Endodermal cell (in vitro differentiated cells): ENCODE measurements around the gene TNFRSF14. TPM values are rescaled to one million over a fixed set of nuclear protein-coding genes. Genes with fewer than 3 reads are reported as not detected.

Experiments
- DNase-seq: peaks from one replicate; pipeline ENCODE4 v3.0.0-alpha.2; 2017
- H3K27ac ChIP-seq: 2 replicates; pipeline ENCODE4 v1.5.1; 2013; ENCODE audit warnings: mild to moderate bottlenecking, low read depth, low read length, moderate library complexity
- H3K27me3 ChIP-seq: 2 replicates; pipeline ENCODE4 v1.6.1; 2013; ENCODE audit warnings: mild to moderate bottlenecking, low read length, moderate library complexity; ENCODE audit not compliant: insufficient read depth, control insufficient read depth, poor library complexity, severe bottlenecking
- H3K36me3 ChIP-seq: 2 replicates; pipeline ENCODE4 v1.7.0; 2013; ENCODE audit warnings: mild to moderate bottlenecking, low read length, moderate library complexity; ENCODE audit not compliant: control insufficient read depth, insufficient read depth
- H3K4me1 ChIP-seq: one replicate; pipeline ENCODE4 v1.7.0; 2013; ENCODE audit warnings: low read length; ENCODE audit not compliant: control insufficient read depth, insufficient read depth
- H3K4me3 ChIP-seq: 2 replicates; pipeline ENCODE4 v1.5.1; 2013; ENCODE audit warnings: mild to moderate bottlenecking, low read length, moderate library complexity
- H3K9ac ChIP-seq: 2 replicates; pipeline ENCODE4 v1.6.1; 2013; ENCODE audit warnings: mild to moderate bottlenecking, low read length, moderate library complexity; ENCODE audit not compliant: poor library complexity, severe bottlenecking; ENCODE audit errors: extremely low read depth
- H3K9me3 ChIP-seq: 2 replicates; pipeline ENCODE4 v1.6.1; 2013; ENCODE audit warnings: mild to moderate bottlenecking, low read length, moderate library complexity; ENCODE audit not compliant: control insufficient read depth
- H3K27ac Mint-ChIP-seq: 2 replicates; pipeline ENCODE4 v1.8.0; 2020; ENCODE audit warnings: mixed read lengths
- H3K27me3 Mint-ChIP-seq: 2 replicates; pipeline ENCODE4 v1.8.0; 2021; ENCODE audit warnings: mild to moderate bottlenecking, mixed read lengths; ENCODE audit not compliant: insufficient read depth
- H3K36me3 Mint-ChIP-seq: 2 replicates; pipeline ENCODE4 v1.8.0; 2020; ENCODE audit warnings: low read depth, mixed read lengths
- H3K4me1 Mint-ChIP-seq: 2 replicates; pipeline ENCODE4 v1.8.0; 2020; ENCODE audit warnings: mixed read lengths
- H3K4me3 Mint-ChIP-seq: 2 replicates; pipeline ENCODE4 v1.8.0; 2020; ENCODE audit warnings: mild to moderate bottlenecking, moderate library complexity, mixed read lengths
- H3K9me3 Mint-ChIP-seq: 2 replicates; pipeline ENCODE4 v1.8.0; 2020; ENCODE audit warnings: mild to moderate bottlenecking, mixed read lengths
- WGBS, 2 experiments: methylation state at CpG; one replicate each; pipeline versions ENCODE4 v1.1.5 to v1.1.7; 2013; ENCODE audit warnings: missing lambda C conversion rate in 2 of 2, mixed read lengths in 1 of 2; ENCODE audit not compliant: insufficient coverage in 1 of 2, insufficient read length in 1 of 2; 5-methylcytosine and 5-hydroxymethylcytosine counted together
- total RNA-seq, 2 donors: library from RNA; stranded (reverse); fragmentation: NEBNext Ultra II Directional in 1 of 2; extraction: Animal tissue kit (Norgen Biotek cat#: 25700) in 1 of 2; gene quantifications; 2 replicates in 1 of 2; 3 replicates in 1 of 2; pipeline ENCODE4 v1.2.1, GENCODE V29; 2021
- TF ChIP-seq, protein P1 (sequence below): fragments of 200-600 bp; sonication (generic); conservative IDR thresholded peaks from 2 replicates; pipeline ENCODE4 v1.5.0; 2021; ENCODE audit warnings: antibody characterized with exemption, mild to moderate bottlenecking

Gene TNFRSF14
- total RNA-seq, 2 donors from 2014 or later = 0.29 to 0.46 TPM

- H3K9me3 Mint-ChIP-seq = no peaks in the 10 kb centered on the region
- no peaks in the 10 kb centered on the region for H3K27me3 ChIP-seq
- DNase-seq = peak; percentile 40
- H3K9ac ChIP-seq = no peak overlapping the region
- no peaks in the 10 kb centered on the region for H3K36me3 ChIP-seq
- H3K4me1 Mint-ChIP-seq = no peaks in the 10 kb centered on the region
- peaks cover 5% of the 10 kb centered on the region for H3K27me3 Mint-ChIP-seq
- no peak overlapping the region for H3K4me3 Mint-ChIP-seq
- no peaks in the 10 kb centered on the region for H3K36me3 Mint-ChIP-seq
- no peak overlapping the region for H3K27ac Mint-ChIP-seq
- WGBS, 2 experiments = 80 to 85% methylated on average over 6 to 13 of the region's 13 CpGs
- H3K27ac ChIP-seq = no peak overlapping the region
- no peak overlapping the region for H3K4me3 ChIP-seq
- H3K9me3 ChIP-seq = no peaks in the 10 kb centered on the region
- TF ChIP-seq, protein P1, sequence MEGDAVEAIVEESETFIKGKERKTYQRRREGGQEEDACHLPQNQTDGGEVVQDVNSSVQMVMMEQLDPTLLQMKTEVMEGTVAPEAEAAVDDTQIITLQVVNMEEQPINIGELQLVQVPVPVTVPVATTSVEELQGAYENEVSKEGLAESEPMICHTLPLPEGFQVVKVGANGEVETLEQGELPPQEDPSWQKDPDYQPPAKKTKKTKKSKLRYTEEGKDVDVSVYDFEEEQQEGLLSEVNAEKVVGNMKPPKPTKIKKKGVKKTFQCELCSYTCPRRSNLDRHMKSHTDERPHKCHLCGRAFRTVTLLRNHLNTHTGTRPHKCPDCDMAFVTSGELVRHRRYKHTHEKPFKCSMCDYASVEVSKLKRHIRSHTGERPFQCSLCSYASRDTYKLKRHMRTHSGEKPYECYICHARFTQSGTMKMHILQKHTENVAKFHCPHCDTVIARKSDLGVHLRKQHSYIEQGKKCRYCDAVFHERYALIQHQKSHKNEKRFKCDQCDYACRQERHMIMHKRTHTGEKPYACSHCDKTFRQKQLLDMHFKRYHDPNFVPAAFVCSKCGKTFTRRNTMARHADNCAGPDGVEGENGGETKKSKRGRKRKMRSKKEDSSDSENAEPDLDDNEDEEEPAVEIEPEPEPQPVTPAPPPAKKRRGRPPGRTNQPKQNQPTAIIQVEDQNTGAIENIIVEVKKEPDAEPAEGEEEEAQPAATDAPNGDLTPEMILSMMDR = no peak
- no peaks in the 10 kb centered on the region for H3K4me1 ChIP-seq
Observed at GRCh38 chr1:2607641-2608091, 51.5 kb downstream of the TNFRSF14 start.

GRCh38 chr1:2609319-2610035, 53.3 kb downstream of the TNFRSF14 start:
- Histone ChIP-seq H3K27me3 (no peaks in the 10 kb centered on the region), H3K4me1 (no peaks in the 10 kb centered on the region), H3K9me3 (no peaks in the 10 kb centered on the region), H3K4me3 (no peak overlapping the region), H3K9ac (no peak overlapping the region), H3K36me3 (no peaks in the 10 kb centered on the region), H3K27ac (no peak overlapping the region)
- Mint-ChIP-seq H3K4me1 (no peaks in the 10 kb centered on the region), H3K9me3 (peaks cover 12% of the 10 kb centered on the region), H3K27me3 (peaks cover 13% of the 10 kb centered on the region), H3K4me3 (no peak overlapping the region), H3K27ac (no peak overlapping the region), H3K36me3 (no peaks in the 10 kb centered on the region)
- TF ChIP-seq, protein P1 = no peak
- DNase-seq = peak; percentile 43
- 87 to 88% methylated on average over 22 to 34 of the region's 34 CpGs for WGBS, 2 experiments

DNA sequence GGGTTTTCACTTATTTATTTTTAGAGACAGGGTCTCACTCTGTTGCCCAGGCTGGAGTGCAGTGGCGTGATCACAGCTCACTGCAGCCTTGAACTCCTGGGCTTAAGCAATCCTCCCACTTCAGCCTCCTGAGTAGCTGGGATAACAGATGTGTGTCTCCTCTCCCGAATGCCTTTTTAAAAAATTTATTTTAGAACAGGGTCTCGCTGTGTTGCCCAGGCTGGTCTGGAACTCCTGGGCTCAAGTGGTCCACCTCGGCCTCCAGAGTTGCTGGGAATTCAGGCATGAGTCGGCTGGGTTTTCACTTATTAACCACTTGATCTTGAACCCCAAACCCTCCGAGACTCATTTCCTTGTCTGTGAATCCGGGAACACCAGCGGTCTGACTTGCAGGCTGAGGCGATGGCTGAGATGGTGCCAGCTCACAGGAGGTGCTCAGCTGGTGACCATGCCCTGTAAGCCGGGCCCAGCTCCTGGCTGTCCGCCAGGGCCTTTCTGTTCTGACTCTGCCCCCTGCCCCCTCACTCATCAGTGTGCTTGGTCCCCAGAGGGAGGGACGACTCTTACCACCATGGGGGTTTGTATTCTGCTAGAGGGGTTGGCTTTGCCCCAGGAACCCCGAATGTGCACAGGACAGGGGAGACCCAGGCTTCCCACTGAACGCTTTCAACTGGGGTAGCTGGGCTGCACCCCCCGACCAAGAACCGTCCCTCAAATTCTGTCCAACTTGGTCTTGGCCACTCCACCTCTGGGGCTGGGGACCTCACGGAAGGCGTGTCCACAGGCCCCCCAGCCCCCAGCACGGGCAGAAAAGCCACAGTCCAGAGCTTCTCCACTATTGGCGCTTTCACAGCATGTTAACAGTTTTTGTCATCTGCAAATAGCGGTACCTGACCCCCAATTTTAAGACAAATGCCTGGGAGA, 54.1 kb downstream of the TNFRSF14 start:
- DNase-seq = peak; percentile 37
- Histone ChIP-seq H3K27me3 (no peaks in the 10 kb centered on the region), H3K4me1 (no peaks in the 10 kb centered on the region), H3K9me3 (peaks cover 1% of the 10 kb centered on the region), H3K9ac (no peak overlapping the region), H3K27ac (no peak overlapping the region), H3K36me3 (no peaks in the 10 kb centered on the region), H3K4me3 (no peak overlapping the region)
- TF ChIP-seq, protein P1 = no peak
- H3K36me3 Mint-ChIP-seq = no peaks in the 10 kb centered on the region
- H3K4me1 Mint-ChIP-seq = no peaks in the 10 kb centered on the region
- H3K4me3 Mint-ChIP-seq = no peak overlapping the region
- H3K9me3 Mint-ChIP-seq = peaks cover 16% of the 10 kb centered on the region
- no peak overlapping the region for H3K27ac Mint-ChIP-seq
- WGBS, 2 experiments = 84 to 94% methylated on average over 16 to 21 of the region's 21 CpGs
- peaks cover 13% of the 10 kb centered on the region for H3K27me3 Mint-ChIP-seq
